Upper lobe of left lung (tissue), 6 donors: ENCODE results near the gene UBA1. TPM values are rescaled to one million over a fixed set of nuclear protein-coding genes. Genes with fewer than 3 reads are reported as not detected.

ENCODE experiments used
- ATAC-seq, 2 donors: fragments of 200-7000 bp; cut with Tn5 transposase; one replicate each; pipeline ENCODE4 v1.9.1; 2022; ENCODE audit warnings: mild to moderate bottlenecking in 2 of 2, moderate library complexity in 2 of 2; ENCODE audit not compliant: low FRiP score in 2 of 2
- DNase-seq, 2 donors: peaks; one replicate each; pipeline ENCODE4 v3.0.0-alpha.2; 2019 to 2020
- H3K27ac ChIP-seq, 4 donors: fragments of 200-600 bp; sonication (generic); one replicate each; pipeline ENCODE4 v1.5.1; 2016 to 2019
- H3K27me3 ChIP-seq, 4 donors: fragments of 200-600 bp; sonication (generic); one replicate each; pipeline ENCODE4 v1.5.1; 2017 to 2019
- H3K36me3 ChIP-seq, 4 donors: fragments of 200-600 bp; sonication (generic); one replicate each; pipeline ENCODE4 v1.5.1; 2016 to 2019
- H3K4me1 ChIP-seq, 4 donors: fragments of 200-600 bp; sonication (generic); one replicate each; pipeline ENCODE4 v1.5.1; 2018 to 2019
- H3K4me3 ChIP-seq, 4 donors: fragments of 200-600 bp; sonication (generic); one replicate each; pipeline ENCODE4 v1.5.1; 2017 to 2019; ENCODE audit warnings: mild to moderate bottlenecking in 2 of 4, moderate library complexity in 1 of 4
- H3K9me3 ChIP-seq, 4 donors: fragments of 200-600 bp; sonication (generic); one replicate each; pipeline ENCODE4 v1.5.1; 2018 to 2019
- EP300 ChIP-seq, 4 donors: sonication (generic); formaldehyde crosslinking; IDR thresholded peaks; one replicate each; pipeline ENCODE4 v1.5.1; 2017; ENCODE audit warnings: antibody characterized with exemption in 4 of 4, control low read depth in 2 of 4
- POLR2A ChIP-seq, 4 donors: fragments of 450-650 bp; IDR thresholded peaks; one replicate each; pipeline ENCODE4 v1.5.1; 2016 to 2017; ENCODE audit warnings: antibody characterized with exemption in 4 of 4, mild to moderate bottlenecking in 2 of 4
- POLR2AphosphoS5 ChIP-seq, 2 donors: sonication (generic); formaldehyde crosslinking; IDR thresholded peaks; one replicate each; pipeline ENCODE4 v1.5.1; 2017; ENCODE audit warnings: antibody characterized with exemption in 2 of 2
- WGBS, 2 donors: methylation state at CpG; one replicate each; pipeline ENCODE4 v1.1.5; 2017 to 2018; 5-methylcytosine and 5-hydroxymethylcytosine counted together
- total RNA-seq, 6 donors: library from RNA; depleted of rRNA in 4 of 6; stranded (reverse); fragments of >200 nt in 4 of 6; gene quantifications; one replicate each; pipeline versions ENCODE4 v1.1.0 to v1.2.1, GENCODE V29; 2016 to 2021
- TF ChIP-seq, protein P1 (sequence below), 6 experiments: fragments of 450-650 bp in 4 of 6; fragments of 200-600 bp in 2 of 6; sonication (generic) in 2 of 6; IDR thresholded peaks; one replicate each; pipeline ENCODE4 v1.5.1; 2016 to 2019; ENCODE audit warnings: antibody characterized with exemption in 6 of 6
- donor health status: DM: no; HTN: no; CAD: no; lungs with moderate emphysema.
- donor health status: DM: no; HTN: yes; CAD: no; lungs with severe emphysema.

The UBA1 gene
- 100 to 1,000 TPM; 128 to 186 (median 173) TPM for total RNA-seq

DNA sequence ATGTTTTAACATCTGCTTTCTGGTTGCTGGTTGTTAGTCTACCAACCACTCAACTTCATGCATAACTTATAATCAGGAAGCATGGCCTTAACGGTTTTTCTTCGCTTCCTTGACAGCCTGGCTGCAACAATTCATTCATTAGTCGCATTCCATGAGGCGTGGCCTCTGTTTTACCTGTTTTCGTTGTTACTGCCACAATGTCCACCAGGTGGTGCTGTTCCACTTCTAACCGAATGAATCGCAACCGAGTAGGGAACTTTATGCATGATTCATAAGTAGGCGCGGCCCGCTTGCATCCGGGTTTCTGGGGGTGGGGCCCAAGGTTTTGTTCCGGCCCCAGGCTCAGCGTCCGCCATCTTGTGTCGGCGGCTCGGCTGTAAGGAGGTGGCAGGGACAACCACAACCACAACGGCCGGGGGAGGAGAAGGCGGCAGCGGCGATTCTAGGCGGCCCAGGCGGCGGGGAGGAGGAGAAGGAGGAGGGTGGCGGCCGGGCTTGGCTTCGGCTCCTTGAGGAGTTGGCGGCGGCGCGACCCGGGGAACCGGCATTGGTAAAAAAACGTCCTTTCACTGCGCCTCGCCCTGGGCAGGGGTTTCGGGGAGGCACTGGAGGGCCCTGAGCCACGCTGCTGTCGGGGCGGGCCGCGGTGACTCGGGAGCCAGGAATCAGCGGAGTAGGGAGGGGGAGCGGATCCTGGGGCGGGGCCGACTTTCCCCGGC lies at the start of gene UBA1:
UBA1 (plus strand) TSS at position 355 of the 719 bp plus-strand sequence. CDS start 4,974 bp downstream, outside the sequence.
- Histone ChIP-seq H3K9me3 (no peaks in the 10 kb centered on the region), H3K27me3 (no peaks in the 10 kb centered on the region), H3K27ac (peak within 1 kb of the TSS; percentile 96 to 99 (median 98)), H3K4me3 (peak within 1 kb of the TSS; percentile 66 to 87 (median 77)), H3K4me1 (peaks cover 29 to 61% (median 33%) of the 10 kb centered on the region in 4 donors), H3K36me3 (peaks cover 0 to 13% (median under 1%) of the 10 kb centered on the region in 4 donors)
- DNase-seq = peak; percentile 92 to 97
- TF ChIP-seq POLR2A (IDR thresholded peaks at IDR 0.05) (peak; percentile 54 to 79 (median 70)), POLR2AphosphoS5 (IDR thresholded peaks at IDR 0.05) (peak; percentile 85 to 88), EP300 (IDR thresholded peaks at IDR 0.05) (peak in 1 of 4 donors; percentile 37)
- TF ChIP-seq, protein P1, sequence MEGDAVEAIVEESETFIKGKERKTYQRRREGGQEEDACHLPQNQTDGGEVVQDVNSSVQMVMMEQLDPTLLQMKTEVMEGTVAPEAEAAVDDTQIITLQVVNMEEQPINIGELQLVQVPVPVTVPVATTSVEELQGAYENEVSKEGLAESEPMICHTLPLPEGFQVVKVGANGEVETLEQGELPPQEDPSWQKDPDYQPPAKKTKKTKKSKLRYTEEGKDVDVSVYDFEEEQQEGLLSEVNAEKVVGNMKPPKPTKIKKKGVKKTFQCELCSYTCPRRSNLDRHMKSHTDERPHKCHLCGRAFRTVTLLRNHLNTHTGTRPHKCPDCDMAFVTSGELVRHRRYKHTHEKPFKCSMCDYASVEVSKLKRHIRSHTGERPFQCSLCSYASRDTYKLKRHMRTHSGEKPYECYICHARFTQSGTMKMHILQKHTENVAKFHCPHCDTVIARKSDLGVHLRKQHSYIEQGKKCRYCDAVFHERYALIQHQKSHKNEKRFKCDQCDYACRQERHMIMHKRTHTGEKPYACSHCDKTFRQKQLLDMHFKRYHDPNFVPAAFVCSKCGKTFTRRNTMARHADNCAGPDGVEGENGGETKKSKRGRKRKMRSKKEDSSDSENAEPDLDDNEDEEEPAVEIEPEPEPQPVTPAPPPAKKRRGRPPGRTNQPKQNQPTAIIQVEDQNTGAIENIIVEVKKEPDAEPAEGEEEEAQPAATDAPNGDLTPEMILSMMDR (IDR thresholded peaks at IDR 0.05) = peak; percentile 72 to 97 (median 91)
- 0 to 1% methylated on average over 12 to 50 of the region's 50 CpGs for WGBS, 2 donors
- ATAC-seq = peak; percentile 94 to 96

DNA sequence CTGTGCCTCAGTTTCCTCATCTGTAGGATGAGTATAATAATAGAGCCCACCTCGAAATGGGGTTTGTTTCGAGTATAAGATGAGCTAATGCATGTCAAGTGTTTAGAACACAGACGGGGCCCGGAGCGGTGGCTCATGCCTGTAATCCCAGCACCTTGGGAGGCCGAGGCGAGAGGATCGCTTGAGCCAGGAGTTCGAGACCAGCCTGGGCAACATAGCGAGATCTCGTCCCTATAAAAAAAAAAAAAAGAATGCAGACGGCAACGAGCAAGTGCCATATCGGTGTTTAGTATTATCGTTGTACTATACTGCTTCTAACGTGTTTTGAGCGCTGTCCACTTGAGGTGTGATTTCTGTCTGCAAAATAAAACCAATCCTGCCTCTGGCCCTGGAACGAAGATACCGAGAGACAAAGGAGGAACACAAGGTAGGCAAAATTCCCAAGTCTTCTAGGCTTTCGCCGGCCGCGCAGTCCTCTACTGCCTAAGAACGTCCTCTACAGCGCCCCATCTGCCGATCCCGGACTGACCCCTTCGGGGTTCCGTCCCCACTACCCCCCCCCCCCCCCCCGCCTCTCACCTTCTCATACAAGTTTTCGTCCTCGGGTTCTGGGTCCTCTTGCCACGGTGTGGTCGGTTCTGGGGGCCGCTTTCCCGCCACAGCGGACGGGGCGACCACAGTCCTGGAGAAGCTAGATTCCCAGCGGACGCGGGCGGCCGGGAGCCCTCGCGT lies 49.6 kb upstream of the UBA1 start:
- TF ChIP-seq EP300 (IDR thresholded peaks at IDR 0.05) (no peak), POLR2AphosphoS5 (IDR thresholded peaks at IDR 0.05) (no peak), POLR2A (IDR thresholded peaks at IDR 0.05) (no peak)
- TF ChIP-seq, protein P1 (IDR thresholded peaks at IDR 0.05) = no peak
- 0 to 46% methylated on average over 8 to 45 of the region's 46 CpGs for WGBS, 2 donors
- ATAC-seq (peak; percentile 39 to 55), DNase-seq (peak; percentile 30 to 89)
- H3K4me3 ChIP-seq = peak overlapping the region; percentile 26 to 71 (median 60)
- H3K27ac ChIP-seq = peak overlapping the region; percentile 93 to 98 (median 94)
- peaks cover 0 to 5% (median 0%) of the 10 kb centered on the region in 4 donors for H3K9me3 ChIP-seq
- H3K27me3 ChIP-seq = peaks cover 0 to 5% (median 0%) of the 10 kb centered on the region in 4 donors
- peaks cover 0 to 3% (median 0%) of the 10 kb centered on the region in 4 donors for H3K36me3 ChIP-seq
- peaks cover 6 to 20% (median 11%) of the 10 kb centered on the region in 4 donors for H3K4me1 ChIP-seq

DNA sequence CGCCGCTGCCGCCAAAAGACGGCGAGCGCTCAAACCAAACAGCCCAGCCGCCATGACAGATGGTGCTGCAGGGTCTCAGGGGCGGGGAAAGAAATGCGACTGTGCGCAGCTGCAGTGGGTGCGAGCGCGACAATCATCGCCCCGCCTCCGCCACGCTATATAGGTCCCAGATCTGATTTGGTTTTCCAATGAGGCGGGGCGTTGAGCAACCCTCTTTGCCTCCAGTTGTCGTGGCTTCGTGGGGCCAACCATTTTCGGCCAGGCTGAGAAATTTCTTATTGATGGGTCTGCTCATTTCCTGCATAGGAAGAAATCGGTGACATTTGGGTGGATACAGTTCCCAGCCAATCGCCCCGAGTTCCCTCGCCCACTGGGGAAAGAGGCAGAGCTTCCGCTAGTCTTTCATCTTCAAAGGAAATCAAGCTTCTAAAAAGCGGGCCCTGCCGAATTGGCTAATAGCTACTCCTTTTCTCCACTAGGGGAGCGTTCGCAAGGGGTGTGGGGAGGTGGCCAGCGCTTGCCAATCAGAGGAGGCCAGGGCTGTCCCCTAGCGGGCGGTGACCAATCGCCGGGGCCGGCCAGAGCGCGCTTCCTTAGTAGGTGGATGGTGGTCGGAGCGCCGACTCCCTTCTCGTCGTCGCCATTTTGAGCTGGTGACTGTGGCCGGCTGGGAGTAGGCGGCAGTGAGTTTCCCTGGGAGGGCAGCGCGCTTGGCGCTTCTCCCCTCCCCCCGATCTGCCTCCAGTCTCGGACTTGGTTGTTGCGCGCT lies 48.8 kb upstream of the UBA1 start, which contains the start of the genes NDUFB11 and RBM10:
NDUFB11 (minus strand) TSS at position 77 of the 769 bp plus-strand sequence; CDS start at position 54, 23 bp downstream.
RBM10 (plus strand) TSS at position 596 of the 769 bp plus-strand sequence. CDS start 2,261 bp downstream, outside the sequence.
- peaks cover 0 to 5% (median 0%) of the 10 kb centered on the region in 4 donors for H3K9me3 ChIP-seq
- TF ChIP-seq POLR2AphosphoS5 (IDR thresholded peaks at IDR 0.05) (peak; percentile 68 to 85), EP300 (IDR thresholded peaks at IDR 0.05) (no peak), POLR2A (IDR thresholded peaks at IDR 0.05) (peak in 3 of 4 donors; percentile 64 to 80 (median 71))
- TF ChIP-seq, protein P1 (IDR thresholded peaks at IDR 0.05) = peak; percentile 50 to 90 (median 82)
- peaks cover 0 to 5% (median 0%) of the 10 kb centered on the region in 4 donors for H3K27me3 ChIP-seq
- peaks cover 0 to 3% (median 0%) of the 10 kb centered on the region in 4 donors for H3K36me3 ChIP-seq
- DNase-seq = peak; percentile 95 to 97
- peaks cover 6 to 20% (median 11%) of the 10 kb centered on the region in 4 donors for H3K4me1 ChIP-seq
- ATAC-seq = peak; percentile 98 to 99
- WGBS, 2 donors = 42% methylated on average over 54 of the region's 54 CpGs; no CpG with 5 or more reads in 1 of the 2 donors
- H3K4me3 ChIP-seq = peak within 1 kb of the TSS; percentile 44 to 71 (median 60)
- peak within 1 kb of the TSS; percentile 93 to 98 (median 94) for H3K27ac ChIP-seq
